ENCODE data around the gene SLBP.

The SLBP gene

DNA sequence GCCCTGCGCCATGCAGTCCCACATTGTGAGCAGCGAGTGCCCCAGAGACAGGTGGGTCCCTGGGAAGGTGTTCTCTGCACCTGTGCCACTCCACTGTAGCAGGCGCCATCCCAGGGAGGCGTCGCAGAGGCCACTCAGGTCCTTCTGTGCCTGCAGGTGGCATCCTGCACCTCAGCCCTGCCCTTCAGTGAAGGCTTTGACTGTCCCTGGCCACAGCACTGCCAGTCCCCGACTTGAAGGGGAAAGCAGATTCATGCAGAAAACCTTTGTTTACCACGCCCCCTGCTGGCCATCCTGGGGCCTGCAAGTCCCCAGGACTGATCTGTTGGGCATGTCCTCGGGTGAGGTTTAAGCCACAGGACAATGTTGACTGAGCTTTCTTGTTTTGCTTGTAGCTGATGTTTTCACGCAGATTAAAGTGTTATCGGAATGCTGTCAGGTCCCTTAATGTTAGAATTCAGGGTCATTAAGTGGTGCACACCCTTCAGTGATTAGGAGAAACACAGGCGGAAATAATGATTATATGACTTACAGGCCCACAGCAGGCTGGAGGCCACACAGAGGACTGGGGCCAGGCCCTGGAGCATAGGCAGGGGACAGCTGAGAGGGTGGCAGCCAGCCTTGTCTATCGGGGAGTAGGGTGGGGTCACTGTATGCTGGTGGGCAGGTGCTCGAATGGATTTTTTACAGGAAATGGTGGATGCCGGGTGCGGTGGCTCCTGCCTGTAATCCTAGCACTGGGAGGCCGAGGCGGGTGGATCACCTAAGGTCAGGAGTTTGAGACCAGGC, 14.2 kb upstream of the SLBP start:
- peak; percentile 83 for DNase-seq (ENCODE audit: low read depth)

DNA sequence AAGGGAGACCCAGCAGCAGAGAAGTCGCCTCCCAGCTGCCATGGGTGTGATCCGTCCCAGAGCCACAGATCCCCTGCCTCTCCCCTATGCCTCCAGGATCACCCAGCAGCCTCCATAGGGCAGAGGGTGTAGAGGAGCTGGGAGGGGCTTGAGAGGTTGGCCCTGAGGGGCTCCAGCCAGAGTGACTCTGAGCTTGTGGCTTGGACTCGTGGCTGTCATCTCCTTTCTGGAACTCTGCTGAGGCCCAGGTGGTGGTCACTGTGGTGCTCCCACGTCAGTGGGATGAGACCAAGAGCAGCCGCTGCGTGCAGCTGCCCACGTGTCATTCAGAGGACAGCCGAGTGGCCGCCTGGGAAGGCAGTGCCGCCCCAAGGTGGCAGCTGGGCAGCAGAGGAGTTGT, 13.4 kb upstream of the SLBP start:
- no peak for DNase-seq (ENCODE audit: low read depth)

DNA sequence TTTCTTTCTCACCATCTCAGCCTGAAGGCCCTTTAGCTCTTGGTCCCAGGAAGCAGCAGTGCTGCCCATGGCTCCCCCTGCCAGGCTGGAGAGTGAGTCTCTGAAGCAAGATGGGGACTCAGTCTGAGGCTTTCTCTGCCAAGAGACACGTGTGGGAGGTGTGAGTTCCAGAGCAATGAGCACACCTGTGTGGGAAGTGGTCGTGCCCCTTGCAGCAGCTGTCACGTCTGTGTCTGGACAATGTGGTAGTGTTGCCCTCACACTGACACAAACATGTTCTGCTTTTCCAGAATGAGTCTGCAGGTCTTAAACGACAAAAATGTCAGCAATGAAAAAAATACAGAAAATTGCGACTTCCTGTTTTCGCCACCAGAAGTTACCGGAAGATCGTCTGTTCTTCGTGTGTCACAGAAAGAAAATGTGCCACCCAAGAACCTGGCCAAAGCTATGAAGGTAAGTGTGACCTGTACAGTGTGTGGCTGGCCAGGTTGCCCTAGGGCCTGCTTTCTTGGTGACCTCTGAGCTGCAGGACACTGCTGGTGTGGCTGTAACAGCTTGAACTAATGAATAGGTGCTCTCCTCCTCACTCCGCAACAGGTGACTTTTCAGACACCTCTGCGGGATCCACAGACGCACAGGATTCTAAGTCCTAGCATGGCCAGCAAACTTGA, 11.1 kb upstream of the SLBP start:
- DNase-seq (ENCODE audit: low read depth) = no peak

- DNase-seq (ENCODE audit: low read depth) = peak; percentile 38
Measured at GRCh38 chr4:1722551-1723118, 10.5 kb upstream of the SLBP start.

- DNase-seq (ENCODE audit: low read depth) = peak; percentile 15
Measured at GRCh38 chr4:1721666-1722550, 9.8 kb upstream of the SLBP start.

DNA sequence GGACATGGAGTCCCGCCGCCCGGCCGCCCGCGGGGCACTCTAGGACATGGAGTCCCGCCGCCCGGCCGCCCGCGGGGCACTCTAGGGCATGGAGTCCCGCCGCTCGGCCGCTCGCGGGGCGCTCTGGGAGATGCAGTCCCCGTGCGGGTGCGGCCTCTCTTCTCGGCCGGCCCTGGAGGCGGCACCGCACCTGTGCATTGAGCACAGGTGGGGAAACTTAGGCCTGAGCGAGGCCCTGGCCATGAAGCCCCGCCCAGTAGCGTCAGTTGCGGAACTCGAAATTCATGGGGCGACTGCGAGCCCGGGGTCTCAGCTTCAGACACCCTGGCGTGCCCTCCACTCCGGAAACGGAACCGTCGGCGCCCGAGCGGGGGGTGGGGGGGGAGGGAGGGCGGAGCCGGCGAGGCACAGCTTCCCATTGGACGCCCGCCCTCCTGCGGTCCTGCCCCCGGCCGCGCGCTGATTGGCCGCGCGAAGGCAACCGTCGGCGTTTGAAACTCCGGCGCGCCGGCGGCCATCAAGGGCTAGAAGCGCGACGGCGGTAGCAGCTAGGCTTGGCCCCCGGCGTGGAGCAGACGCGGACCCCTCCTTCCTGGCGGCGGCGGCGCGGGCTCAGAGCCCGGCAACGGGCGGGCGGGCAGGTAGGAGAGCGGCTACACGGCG, 9.0 kb upstream of the SLBP start, which contains the start of the genes TACC3 and TMEM129:
Gene TACC3, plus strand, starts transcription at position 519 of the 663 bp plus-strand sequence. CDS start 1,901 bp downstream, outside the sequence.
Gene TMEM129, minus strand, starts transcription at position 321 of the 663 bp plus-strand sequence. CDS start 486 bp downstream, outside the sequence.
- peak; percentile 92 for DNase-seq (ENCODE audit: low read depth)

GRCh38 chr4:1720163-1720983, 8.3 kb upstream of the SLBP start:
- peak; percentile 56 for DNase-seq (ENCODE audit: low read depth)

DNA sequence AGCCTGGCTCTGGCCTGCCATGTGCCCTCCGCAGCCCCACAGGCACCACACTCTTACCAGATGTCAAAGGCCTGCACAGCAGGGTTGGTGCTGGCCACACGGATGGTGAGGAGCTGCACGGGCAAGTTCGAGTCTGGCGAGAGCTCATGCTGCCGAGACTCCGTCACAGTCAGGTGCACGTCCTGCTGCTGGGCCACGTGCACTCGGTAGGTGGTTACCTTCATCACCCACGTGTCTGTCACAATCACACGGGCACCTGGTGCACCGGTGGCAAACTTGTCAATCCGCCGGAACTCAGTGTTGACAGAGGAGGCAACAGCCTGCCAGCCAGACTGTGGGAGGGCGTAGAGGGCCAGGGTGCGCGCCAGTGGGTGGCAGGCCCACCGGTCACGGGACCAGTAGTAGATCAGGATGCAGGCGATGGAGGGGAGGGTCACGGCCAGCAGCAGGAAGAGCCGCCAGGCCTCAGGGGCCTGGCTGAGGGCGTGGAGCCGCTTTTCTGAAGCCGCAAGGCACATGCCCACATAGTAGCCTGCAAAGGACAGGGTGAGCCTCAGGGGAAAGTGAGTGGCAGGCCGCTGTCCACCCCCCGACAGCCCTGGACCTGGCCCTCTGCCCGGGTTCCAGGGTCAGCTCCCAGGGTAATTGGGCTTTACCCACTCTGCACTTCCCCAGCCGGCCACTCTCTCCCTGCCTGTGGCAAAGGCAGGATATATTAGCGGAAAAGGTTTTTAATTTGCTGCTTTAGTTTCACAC, 6.2 kb upstream of the SLBP start:
- no peak for DNase-seq (ENCODE audit: low read depth)

- no peak for DNase-seq (ENCODE audit: low read depth)
Measured at GRCh38 chr4:1717129-1718094, 5.3 kb upstream of the SLBP start.

- no peak for DNase-seq (ENCODE audit: low read depth)
Measured at GRCh38 chr4:1716065-1716945, 4.2 kb upstream of the SLBP start.

GRCh38 chr4:1715002-1715758, 3.1 kb upstream of the SLBP start:
- no peak for DNase-seq (ENCODE audit: low read depth)

DNA sequence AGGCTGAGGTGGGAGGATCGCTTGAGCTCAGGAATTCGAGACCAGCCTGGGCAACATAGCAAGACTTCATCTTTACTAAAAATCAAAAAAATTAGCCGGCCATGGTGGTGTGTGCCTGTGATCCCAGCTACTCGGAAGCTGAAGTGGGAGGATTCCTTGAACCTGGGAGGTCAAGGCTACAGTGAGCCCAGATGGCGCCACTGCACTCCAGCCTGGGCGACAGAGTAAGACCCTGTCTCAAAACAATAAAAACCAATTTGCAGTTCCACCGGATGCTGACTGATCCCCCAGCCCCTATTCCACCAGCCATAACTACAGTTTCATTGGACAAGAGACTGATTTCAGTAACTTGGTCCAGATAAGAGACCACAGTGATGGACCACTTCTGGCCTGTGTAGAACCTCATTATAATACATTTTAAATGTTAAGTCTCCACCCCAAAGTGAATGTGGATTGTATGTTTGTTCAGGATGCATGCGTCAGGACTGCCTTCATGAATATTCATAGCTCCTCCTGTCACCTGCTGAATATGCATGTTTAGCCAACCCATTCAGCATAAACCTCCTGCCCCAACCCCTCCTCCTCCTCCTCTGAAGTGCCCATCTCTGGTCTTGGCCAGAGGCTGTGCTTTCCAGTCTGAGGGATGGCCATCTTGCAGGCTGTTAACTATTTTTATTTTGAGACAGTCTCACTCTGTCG, 2.3 kb upstream of the SLBP start:
- no peak for DNase-seq (ENCODE audit: low read depth)

DNA sequence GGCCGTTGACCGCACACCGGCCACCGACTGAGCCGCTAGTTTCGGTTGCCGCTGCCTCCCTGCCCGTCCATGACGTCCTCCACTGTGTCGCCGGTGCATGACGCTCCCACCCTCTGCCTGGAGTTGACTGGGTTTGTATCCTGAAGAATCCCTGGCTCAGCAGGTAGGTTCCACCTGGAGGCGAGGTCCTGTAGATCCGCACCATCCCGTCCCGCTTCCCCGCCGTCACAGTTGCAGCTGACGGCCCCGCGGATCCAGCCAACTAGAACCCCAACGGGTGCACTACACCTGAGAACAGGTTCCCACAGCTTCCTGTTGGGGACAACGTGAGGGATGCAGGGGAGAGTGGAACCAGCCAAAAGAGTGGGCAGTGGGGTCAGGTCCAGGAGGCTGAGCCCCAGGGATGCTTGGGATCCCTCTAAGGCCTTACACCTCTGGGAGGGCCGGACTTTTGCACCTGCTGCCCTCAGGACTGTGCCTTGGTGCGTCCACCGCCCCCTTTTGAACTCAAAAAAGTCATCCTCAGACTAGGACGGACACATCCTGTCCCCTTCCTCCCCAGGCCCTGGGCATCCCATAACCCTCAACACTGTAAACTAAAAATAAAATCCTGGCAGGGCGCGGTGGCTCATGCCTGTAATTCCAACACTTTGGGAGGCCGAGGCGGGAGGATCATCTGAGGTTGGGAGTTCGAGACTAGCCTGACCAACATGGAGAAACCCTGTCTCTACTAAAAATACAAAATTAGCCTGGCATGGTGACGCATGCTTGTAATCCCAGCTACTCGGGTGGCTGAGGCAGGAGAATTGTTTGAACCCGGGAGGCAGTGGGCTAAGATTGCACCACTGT, 1.1 kb upstream of the SLBP start:
- peak; percentile 18 for DNase-seq (ENCODE audit: low read depth)

- DNase-seq (ENCODE audit: low read depth) = peak; percentile 61
Measured at GRCh38 chr4:1711571-1712215, 426 bp downstream of the SLBP start.

Data from EH (cell line).